ENCODE measurements around the gene SUSD6. TPM values are rescaled to one million over a fixed set of nuclear protein-coding genes. Genes with fewer than 3 reads are reported as not detected.

Gene SUSD6
- total RNA-seq, 2 donors from 2014 or later = 24.6 to 25.1 TPM

DNA sequence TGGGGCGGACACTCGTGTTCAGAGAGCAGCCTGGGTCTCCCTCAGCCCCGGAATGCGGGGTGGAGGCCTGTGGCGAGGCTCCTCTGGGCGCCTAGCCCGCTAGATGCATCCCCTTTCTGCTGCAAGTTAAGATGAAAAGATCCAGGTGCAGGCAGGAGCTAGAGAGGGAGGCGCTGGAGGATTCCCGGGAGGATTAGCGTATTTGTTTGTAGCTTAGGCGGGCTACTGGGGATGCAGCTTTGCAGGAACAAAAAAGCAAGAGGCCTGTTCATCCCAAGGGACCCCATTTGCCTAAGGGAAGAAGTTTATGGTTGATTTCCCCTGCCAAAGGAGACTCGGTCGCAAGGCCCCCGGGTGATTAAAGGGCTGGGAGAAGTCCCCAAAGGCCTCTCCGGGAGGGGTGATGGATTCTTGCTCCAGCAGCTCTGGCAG, 37.5 kb upstream of the SUSD6 start:
- no peak overlapping the region for H3K4me3 ChIP-seq
- H3K9me3 ChIP-seq = no peaks in the 10 kb centered on the region
- intact Hi-C loops (cut with DNase I) = no loop called here
- H3K36me3 ChIP-seq (replicated peaks in 1 of 2; ENCODE audit: insufficient read depth in 1 of 2, low read depth in 2 of 2) = no peaks in the 10 kb centered on the region
- ATAC-seq = no peak
- no peak overlapping the region for H3K27ac ChIP-seq
- no peak for TF ChIP-seq POLR2A (IDR thresholded peaks at IDR 0.05)
- TF ChIP-seq, protein P1, sequence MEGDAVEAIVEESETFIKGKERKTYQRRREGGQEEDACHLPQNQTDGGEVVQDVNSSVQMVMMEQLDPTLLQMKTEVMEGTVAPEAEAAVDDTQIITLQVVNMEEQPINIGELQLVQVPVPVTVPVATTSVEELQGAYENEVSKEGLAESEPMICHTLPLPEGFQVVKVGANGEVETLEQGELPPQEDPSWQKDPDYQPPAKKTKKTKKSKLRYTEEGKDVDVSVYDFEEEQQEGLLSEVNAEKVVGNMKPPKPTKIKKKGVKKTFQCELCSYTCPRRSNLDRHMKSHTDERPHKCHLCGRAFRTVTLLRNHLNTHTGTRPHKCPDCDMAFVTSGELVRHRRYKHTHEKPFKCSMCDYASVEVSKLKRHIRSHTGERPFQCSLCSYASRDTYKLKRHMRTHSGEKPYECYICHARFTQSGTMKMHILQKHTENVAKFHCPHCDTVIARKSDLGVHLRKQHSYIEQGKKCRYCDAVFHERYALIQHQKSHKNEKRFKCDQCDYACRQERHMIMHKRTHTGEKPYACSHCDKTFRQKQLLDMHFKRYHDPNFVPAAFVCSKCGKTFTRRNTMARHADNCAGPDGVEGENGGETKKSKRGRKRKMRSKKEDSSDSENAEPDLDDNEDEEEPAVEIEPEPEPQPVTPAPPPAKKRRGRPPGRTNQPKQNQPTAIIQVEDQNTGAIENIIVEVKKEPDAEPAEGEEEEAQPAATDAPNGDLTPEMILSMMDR (IDR thresholded peaks at IDR 0.05) = no peak
- peaks cover 0 to 30% of the 10 kb centered on the region in 2 donors for H3K27me3 ChIP-seq
- DNase-seq = no peak
- H3K4me1 ChIP-seq = peaks cover 32% of the 10 kb centered on the region
- WGBS, 2 donors = 4 to 11% methylated on average over 15 of the region's 15 CpGs

DNA sequence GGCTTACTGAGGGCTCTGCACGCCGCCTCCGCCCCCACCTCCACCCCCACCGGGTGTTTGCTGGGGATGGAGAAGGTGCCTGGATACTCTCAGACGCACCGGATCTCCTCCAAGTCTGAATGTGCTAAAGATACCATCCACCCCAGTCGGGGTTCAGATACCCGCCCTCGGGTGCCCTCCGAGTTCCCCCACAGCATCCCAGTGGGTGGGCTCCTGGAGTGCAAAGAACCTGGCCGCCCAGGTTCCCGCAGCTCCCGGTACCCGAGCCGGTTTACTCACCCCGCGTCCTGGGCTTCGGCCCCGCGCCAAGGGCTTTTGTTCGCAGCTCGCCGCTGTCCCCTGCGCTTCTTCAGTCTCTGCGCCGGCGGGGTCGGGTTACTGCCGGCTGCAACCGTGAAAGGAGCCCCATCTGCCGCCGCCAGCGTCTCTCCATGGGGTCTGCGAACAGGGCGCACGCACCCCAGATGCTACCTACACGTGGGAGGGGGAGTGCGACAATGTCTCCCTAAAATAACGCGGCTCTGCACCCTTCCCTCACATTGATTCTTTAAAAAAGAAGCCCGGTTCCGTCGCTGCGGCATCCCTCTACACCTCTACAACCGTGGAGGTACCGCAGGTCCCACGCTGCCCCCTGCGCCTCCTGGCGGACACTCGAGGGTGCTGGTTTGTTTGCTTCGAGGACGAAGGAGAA, 37.0 kb upstream of the SUSD6 start, which contains the start of gene CCDC177:
TSS of gene CCDC177 (minus strand) at position 609 of the 691 bp plus-strand sequence. CDS start 1,249 bp downstream, outside the sequence.
- H3K27ac ChIP-seq = no peak within 1 kb of the TSS
- no peaks in the 10 kb centered on the region for H3K9me3 ChIP-seq
- TF ChIP-seq, protein P1 (IDR thresholded peaks at IDR 0.05) = peak; percentile 56 to 88 (median 67)
- TF ChIP-seq POLR2A (IDR thresholded peaks at IDR 0.05) = no peak
- peak; percentile 60 for ATAC-seq
- no peaks in the 10 kb centered on the region for H3K36me3 ChIP-seq (replicated peaks in 1 of 2; ENCODE audit: insufficient read depth in 1 of 2, low read depth in 2 of 2)
- peaks cover 32% of the 10 kb centered on the region for H3K4me1 ChIP-seq
- 1 to 2% methylated on average over 19 to 50 of the region's 52 CpGs for WGBS, 2 donors
- H3K27me3 ChIP-seq = peaks cover 0 to 30% of the 10 kb centered on the region in 2 donors
- intact Hi-C loops (cut with DNase I) = no loop called here
- no peak within 1 kb of the TSS for H3K4me3 ChIP-seq
- peak; percentile 48 to 70 (median 59) for DNase-seq

DNA sequence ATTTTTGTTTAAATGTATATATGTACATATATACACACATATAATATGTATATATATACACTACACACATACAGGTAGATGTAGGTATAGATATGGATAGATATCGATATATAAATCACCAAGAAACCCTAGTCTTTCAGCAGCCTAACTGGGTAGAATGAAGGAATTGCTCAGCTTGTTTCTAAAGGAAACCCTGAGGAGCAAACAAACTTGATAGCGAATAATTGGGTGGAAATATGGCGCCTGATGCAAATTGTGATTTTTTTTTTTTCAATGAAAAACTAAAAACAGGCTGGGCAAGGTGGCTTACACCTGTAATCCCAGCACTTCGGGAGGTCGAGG, 36.5 kb upstream of the SUSD6 start:
- no peaks in the 10 kb centered on the region for H3K36me3 ChIP-seq (replicated peaks in 1 of 2; ENCODE audit: insufficient read depth in 1 of 2, low read depth in 2 of 2)
- intact Hi-C loops (cut with DNase I) = no loop called here
- DNase-seq (no peak), ATAC-seq (no peak)
- peaks cover 0 to 30% of the 10 kb centered on the region in 2 donors for H3K27me3 ChIP-seq
- TF ChIP-seq POLR2A (IDR thresholded peaks at IDR 0.05) = no peak
- TF ChIP-seq, protein P1 (IDR thresholded peaks at IDR 0.05) = no peak
- no peak overlapping the region for H3K27ac ChIP-seq
- H3K9me3 ChIP-seq = no peaks in the 10 kb centered on the region
- peaks cover 32% of the 10 kb centered on the region for H3K4me1 ChIP-seq
- WGBS, 2 donors = 32 to 41% methylated on average over 5 of the region's 5 CpGs
- H3K4me3 ChIP-seq = no peak overlapping the region

DNA sequence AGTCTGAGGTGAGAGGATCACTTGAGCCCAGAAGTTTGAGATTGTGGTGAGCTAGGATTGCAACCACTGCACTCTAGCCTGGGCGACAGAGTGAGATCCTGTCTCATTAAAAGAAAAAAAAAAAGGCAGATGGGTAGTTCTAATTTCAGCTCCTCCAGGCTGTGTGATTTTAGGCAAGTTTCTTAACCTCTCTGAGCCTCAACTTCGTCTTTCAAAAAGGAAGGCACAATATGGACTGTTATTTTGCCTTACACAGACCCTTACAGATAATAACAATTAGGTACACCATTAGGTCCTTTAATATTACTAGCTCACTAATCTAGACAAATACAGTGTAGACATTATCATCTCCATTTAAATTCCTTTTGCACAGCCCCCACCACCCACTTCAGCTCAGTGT, 31.9 kb upstream of the SUSD6 start:
- ATAC-seq (no peak), DNase-seq (no peak)
- TF ChIP-seq, protein P1 (IDR thresholded peaks at IDR 0.05) = no peak
- TF ChIP-seq POLR2A (IDR thresholded peaks at IDR 0.05) = no peak
- WGBS, 2 donors = 70 to 81% methylated on average over 2 of the region's 2 CpGs
- no peaks in the 10 kb centered on the region for H3K9me3 ChIP-seq
- peaks cover 3% of the 10 kb centered on the region for H3K4me1 ChIP-seq
- no peak overlapping the region for H3K4me3 ChIP-seq
- intact Hi-C loops (cut with DNase I) = no loop called here
- H3K27me3 ChIP-seq = peaks cover 0 to 15% of the 10 kb centered on the region in 2 donors
- no peaks in the 10 kb centered on the region for H3K36me3 ChIP-seq (replicated peaks in 1 of 2; ENCODE audit: insufficient read depth in 1 of 2, low read depth in 2 of 2)
- no peak overlapping the region for H3K27ac ChIP-seq
